GM06990 (cell line): ENCODE data around the gene MAP3K19.

Experiments
- DNase-seq: peaks from one replicate; pipeline ENCODE4 v3.0.0-alpha.2; 2011; ENCODE audit not compliant: insufficient read length; ENCODE audit errors: extremely low read depth
- H3K27me3 ChIP-seq: replicated peaks from 2 replicates; pipeline ENCODE4 v1.6.0; 2011; ENCODE audit warnings: low read length; ENCODE audit not compliant: control insufficient read depth, insufficient read depth
- H3K36me3 ChIP-seq: 2 replicates; pipeline ENCODE4 v1.5.1; 2011; ENCODE audit warnings: low read length; ENCODE audit not compliant: control insufficient read depth, insufficient read depth
- H3K4me3 ChIP-seq: replicated peaks from 2 replicates; pipeline ENCODE4 v1.5.1; 2011; ENCODE audit warnings: low read depth, mild to moderate bottlenecking, control low read depth, low read length
- CTCF ChIP-seq: IDR thresholded peaks from 2 replicates; pipeline ENCODE4 v1.5.1; 2011; ENCODE audit warnings: low read length, control low read depth, mild to moderate bottlenecking, inconsistent platforms; ENCODE audit not compliant: insufficient read depth, poor library complexity, severe bottlenecking

Gene MAP3K19

GRCh38 chr2:135074216-135074615 is 27.0 kb upstream of the MAP3K19 start:
- no peaks in the 10 kb centered on the region for H3K36me3 ChIP-seq
- TF ChIP-seq CTCF: no peak

GRCh38 chr2:135072125-135072997 is 25.1 kb upstream of the MAP3K19 start:
- no peak for TF ChIP-seq CTCF
- no peak for DNase-seq
- Histone ChIP-seq H3K4me3 (no peak overlapping the region), H3K27me3 (no peaks in the 10 kb centered on the region), H3K36me3 (no peaks in the 10 kb centered on the region)

More at GRCh38 chr2:135074216-135074615, 27.0 kb upstream of the MAP3K19 start:
- no peak for DNase-seq
- no peak overlapping the region for H3K4me3 ChIP-seq
- H3K27me3 ChIP-seq: no peaks in the 10 kb centered on the region

GRCh38 chr2:135066710-135067109 is 19.5 kb upstream of the MAP3K19 start:
- Histone ChIP-seq H3K27me3 (no peaks in the 10 kb centered on the region), H3K36me3 (no peaks in the 10 kb centered on the region), H3K4me3 (no peak overlapping the region)
- DNase-seq: no peak
- TF ChIP-seq CTCF: no peak

GRCh38 chr2:135064149-135064548 is 16.9 kb upstream of the MAP3K19 start:
- Histone ChIP-seq H3K4me3 (no peak overlapping the region), H3K36me3 (peaks cover 3% of the 10 kb centered on the region; the same call in 1 of the 2 replicates), H3K27me3 (no peaks in the 10 kb centered on the region)
- no peak for DNase-seq
- no peak for TF ChIP-seq CTCF

GRCh38 chr2:135063210-135063609 is 16.0 kb upstream of the MAP3K19 start:
- Histone ChIP-seq H3K27me3 (no peaks in the 10 kb centered on the region), H3K36me3 (peaks cover 3% of the 10 kb centered on the region; the same call in 1 of the 2 replicates), H3K4me3 (no peak overlapping the region)
- TF ChIP-seq CTCF: no peak
- no peak for DNase-seq
